Parathyroid adenoma (tissue), 2 donors: Measurements from ENCODE around the gene APOA4.
"Not testable (repeated sequence)": the region's sequence is repeated elsewhere in the genome, so short reads cannot be mapped to it uniquely, and the experiment has no call there.

Experiments
- H2AFZ ChIP-seq: fragments of 300-600 bp; sonication (generic); one replicate; pipeline ENCODE4 v1.7.0; 2017; ENCODE audit warnings: antibody characterized with exemption, mild to moderate bottlenecking
- H3K27ac ChIP-seq: fragments of 300-600 bp; sonication (generic); one replicate; pipeline ENCODE4 v1.7.0; 2017
- H3K27me3 ChIP-seq: fragments of 300-600 bp; sonication (generic); one replicate; pipeline ENCODE4 v1.7.0; 2017; ENCODE audit warnings: low read length; ENCODE audit not compliant: control insufficient read depth, insufficient read depth
- H3K36me3 ChIP-seq: fragments of 300-600 bp; sonication (generic); one replicate; pipeline ENCODE4 v1.7.0; 2017; ENCODE audit warnings: low read length; ENCODE audit not compliant: control insufficient read depth, insufficient read depth
- H3K4me1 ChIP-seq: fragments of 300-600 bp; sonication (generic); one replicate; pipeline ENCODE4 v1.7.0; 2017; ENCODE audit warnings: control low read depth
- H3K4me2 ChIP-seq: fragments of 300-600 bp; sonication (generic); one replicate; pipeline ENCODE4 v1.7.0; 2017; ENCODE audit warnings: low read length
- H3K4me3 ChIP-seq: fragments of 300-600 bp; sonication (generic); one replicate; pipeline ENCODE4 v1.7.0; 2017; ENCODE audit warnings: low read depth, low read length
- H3K79me2 ChIP-seq: fragments of 300-600 bp; sonication (generic); one replicate; pipeline ENCODE4 v1.7.0; 2017; ENCODE audit warnings: control low read depth
- H3K9ac ChIP-seq: fragments of 300-600 bp; sonication (generic); one replicate; pipeline ENCODE4 v1.7.0; 2017; ENCODE audit warnings: mild to moderate bottlenecking
- H3K9me3 ChIP-seq: fragments of 300-600 bp; sonication (generic); one replicate; pipeline ENCODE4 v1.7.0; 2017; ENCODE audit warnings: low read length; ENCODE audit not compliant: control insufficient read depth
- TF ChIP-seq, protein P1 (sequence below): fragments of 300-600 bp; sonication (generic); IDR thresholded peaks from one replicate; pipeline ENCODE4 v1.7.0; 2017; ENCODE audit warnings: antibody characterized with exemption, mild to moderate bottlenecking
- donor health status: primary hyperparathyroidism.

Gene APOA4

DNA sequence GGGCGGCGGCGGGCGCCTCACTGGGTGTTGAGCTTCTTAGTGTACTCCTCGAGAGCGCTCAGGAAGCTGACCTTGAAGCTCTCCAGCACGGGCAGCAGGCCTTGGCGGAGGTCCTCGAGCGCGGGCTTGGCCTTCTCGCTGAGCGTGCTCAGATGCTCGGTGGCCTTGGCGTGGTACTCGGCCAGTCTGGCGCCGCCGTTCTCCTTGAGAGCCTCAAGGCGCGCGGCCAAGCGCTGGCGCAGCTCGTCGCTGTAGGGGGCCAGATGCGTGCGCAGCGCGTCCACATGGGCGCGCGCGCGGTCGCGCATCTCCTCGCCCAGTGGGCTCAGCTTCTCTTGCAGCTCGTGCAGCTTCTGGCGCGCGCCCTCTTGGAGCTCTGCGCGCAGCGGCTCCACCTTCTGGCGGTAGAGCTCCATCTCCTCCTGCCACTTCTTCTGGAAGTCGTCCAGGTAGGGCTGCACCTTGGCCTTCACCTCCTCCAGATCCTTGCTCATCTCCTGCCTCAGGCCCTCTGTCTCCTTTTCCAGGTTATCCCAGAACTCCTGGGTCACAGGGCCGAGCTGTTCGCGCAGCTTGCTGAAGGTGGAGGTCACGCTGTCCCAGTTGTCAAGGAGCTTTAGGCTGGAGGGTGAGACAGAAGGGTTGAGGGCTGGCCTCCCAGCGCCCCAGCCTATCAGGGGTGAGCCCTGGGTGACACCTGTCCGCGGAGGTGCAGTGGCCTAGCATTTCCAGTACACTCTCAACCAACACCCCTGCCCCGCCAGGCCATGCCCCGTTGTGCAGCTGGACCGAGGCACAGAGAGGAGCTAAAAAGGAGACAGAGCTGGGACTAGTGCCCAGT is 12.9 kb upstream of the APOA4 start:
- H3K36me3 ChIP-seq: no peaks in the 10 kb centered on the region
- H3K79me2 ChIP-seq: no peaks in the 10 kb centered on the region
- peak overlapping the region; percentile 47 for H3K27ac ChIP-seq
- no peaks in the 10 kb centered on the region for H3K9me3 ChIP-seq
- H3K4me1 ChIP-seq: no peaks in the 10 kb centered on the region
- TF ChIP-seq, protein P1, sequence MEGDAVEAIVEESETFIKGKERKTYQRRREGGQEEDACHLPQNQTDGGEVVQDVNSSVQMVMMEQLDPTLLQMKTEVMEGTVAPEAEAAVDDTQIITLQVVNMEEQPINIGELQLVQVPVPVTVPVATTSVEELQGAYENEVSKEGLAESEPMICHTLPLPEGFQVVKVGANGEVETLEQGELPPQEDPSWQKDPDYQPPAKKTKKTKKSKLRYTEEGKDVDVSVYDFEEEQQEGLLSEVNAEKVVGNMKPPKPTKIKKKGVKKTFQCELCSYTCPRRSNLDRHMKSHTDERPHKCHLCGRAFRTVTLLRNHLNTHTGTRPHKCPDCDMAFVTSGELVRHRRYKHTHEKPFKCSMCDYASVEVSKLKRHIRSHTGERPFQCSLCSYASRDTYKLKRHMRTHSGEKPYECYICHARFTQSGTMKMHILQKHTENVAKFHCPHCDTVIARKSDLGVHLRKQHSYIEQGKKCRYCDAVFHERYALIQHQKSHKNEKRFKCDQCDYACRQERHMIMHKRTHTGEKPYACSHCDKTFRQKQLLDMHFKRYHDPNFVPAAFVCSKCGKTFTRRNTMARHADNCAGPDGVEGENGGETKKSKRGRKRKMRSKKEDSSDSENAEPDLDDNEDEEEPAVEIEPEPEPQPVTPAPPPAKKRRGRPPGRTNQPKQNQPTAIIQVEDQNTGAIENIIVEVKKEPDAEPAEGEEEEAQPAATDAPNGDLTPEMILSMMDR: peak; percentile 33
- H2AFZ ChIP-seq: peak overlapping the region; percentile 45
- H3K9ac ChIP-seq: no peak overlapping the region
- H3K4me3 ChIP-seq: no peak overlapping the region
- no peaks in the 10 kb centered on the region for H3K27me3 ChIP-seq
- peak overlapping the region; percentile 50 for H3K4me2 ChIP-seq

DNA sequence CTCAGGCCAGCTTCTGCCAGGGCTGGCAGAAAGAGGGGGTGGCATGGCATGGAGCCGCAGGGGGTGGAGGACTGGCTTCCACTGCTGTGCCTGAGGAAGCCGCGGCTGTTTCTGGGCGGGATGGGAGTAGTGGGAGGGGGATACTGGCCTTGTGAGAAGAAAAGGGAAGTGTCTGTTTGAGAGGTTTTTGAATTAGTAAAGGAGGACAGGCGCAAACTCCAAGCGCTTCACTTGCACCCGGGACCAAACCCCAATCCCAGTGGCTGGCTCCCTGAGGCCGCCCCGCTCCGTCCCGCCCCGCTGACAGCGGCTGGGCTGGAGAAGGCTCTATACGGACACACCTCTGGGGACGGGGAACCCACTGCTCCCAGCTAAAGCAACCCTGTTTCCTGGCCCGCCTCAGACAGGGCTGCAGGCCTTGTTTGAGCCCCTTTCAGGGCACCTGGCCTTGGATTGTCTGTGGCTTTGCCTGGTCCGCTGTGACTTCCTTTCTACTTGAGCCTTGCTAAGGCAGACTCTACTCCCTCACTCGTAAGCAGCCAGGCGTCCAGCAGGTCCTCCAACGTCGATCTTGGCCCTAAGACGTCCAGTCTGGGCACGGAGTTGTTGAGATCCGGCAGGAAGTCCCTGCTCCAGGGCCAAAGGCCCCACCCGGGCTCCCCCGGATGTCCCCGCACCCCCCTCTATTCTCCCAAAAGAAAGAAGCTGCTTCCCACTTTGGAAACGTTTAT is 12.1 kb upstream of the APOA4 start:
- H3K4me2 ChIP-seq: peak overlapping the region; percentile 50
- H3K27ac ChIP-seq: peak overlapping the region; percentile 47
- H3K79me2 ChIP-seq: no peaks in the 10 kb centered on the region
- H3K27me3 ChIP-seq: no peaks in the 10 kb centered on the region
- TF ChIP-seq, protein P1: no peak
- H2AFZ ChIP-seq: peak overlapping the region; percentile 45
- no peaks in the 10 kb centered on the region for H3K36me3 ChIP-seq
- H3K9ac ChIP-seq: no peak overlapping the region
- no peak overlapping the region for H3K4me3 ChIP-seq
- H3K4me1 ChIP-seq: no peaks in the 10 kb centered on the region
- H3K9me3 ChIP-seq: no peaks in the 10 kb centered on the region

DNA sequence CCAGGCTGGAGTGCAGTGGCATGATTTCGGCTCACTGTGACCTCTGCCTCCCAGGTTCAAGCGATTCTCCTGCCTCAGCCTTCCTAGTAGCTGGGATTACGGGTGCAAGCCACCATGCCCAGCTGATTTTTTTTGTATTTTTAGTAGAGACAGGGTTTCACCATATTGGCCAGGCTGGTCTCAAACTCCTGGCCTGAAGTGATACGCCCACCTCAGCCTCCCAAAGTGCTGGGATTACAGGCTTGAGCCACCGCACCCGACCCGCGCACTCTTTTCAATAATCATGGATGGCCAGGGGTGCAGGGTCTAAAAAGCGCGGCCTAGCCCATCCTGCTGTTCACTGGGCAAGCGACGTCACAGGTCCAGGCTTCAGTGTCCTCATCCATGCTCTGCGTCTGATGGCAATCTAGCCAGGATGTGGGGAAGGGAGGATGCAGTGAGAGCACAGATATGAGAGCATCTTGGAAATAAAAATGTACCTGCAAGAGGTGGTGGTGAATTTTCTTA is 11.5 kb upstream of the APOA4 start:
- H3K9ac ChIP-seq, H3K4me2 ChIP-seq, H3K9me3 ChIP-seq, H3K79me2 ChIP-seq, H3K27me3 ChIP-seq, H2AFZ ChIP-seq, H3K27ac ChIP-seq, H3K4me3 ChIP-seq, H3K36me3 ChIP-seq, H3K4me1 ChIP-seq: not testable (repeated sequence)

DNA sequence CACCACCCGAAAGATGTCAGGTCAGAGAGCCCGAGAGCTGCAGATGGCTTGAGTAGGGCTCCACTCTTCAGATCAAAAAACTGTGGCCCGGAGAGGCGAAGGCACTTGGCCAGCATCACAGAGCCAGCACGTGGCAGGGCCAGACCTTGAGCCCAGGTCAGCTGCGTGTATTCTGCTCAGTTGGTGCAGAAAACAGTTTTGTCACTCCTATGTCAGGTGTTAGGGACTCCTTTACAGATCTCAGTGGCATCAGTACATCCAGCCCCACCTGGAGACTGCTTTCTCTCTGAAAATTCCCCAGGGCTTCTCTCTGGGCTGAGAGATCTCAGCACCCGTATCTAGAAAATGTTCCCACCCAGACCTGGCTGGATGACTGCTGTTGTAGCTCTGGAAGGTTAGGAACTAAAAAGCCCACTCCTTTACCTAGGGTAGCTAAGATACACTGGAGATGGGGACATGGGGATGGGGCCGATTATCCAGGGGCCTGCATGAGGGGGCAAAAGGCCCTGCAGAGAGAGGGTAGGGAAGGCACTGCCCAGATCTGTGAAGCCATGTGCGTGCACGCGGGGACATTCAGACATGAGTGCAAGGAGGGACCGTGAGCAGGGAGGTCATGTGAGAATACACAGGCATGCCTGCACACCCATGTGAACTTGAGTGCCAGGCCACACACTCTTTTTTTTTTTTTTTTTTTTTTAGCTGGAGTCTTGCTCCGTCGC is 10.9 kb upstream of the APOA4 start:
- no peaks in the 10 kb centered on the region for H3K4me1 ChIP-seq
- H3K27ac ChIP-seq: no peak overlapping the region

More for the DNA sequence above, 10.9 kb upstream of the APOA4 start:
- TF ChIP-seq, protein P1: no peak
- no peaks in the 10 kb centered on the region for H3K79me2 ChIP-seq
- H3K9ac ChIP-seq: no peak overlapping the region
- no peak overlapping the region for H3K4me2 ChIP-seq
- H2AFZ ChIP-seq: no peak overlapping the region
- no peak overlapping the region for H3K4me3 ChIP-seq
- H3K36me3 ChIP-seq: no peaks in the 10 kb centered on the region
- no peaks in the 10 kb centered on the region for H3K27me3 ChIP-seq
- H3K9me3 ChIP-seq: no peaks in the 10 kb centered on the region
